HG03460 (cell line): ENCODE results near the gene SAMD14.

ENCODE experiments used
- ATAC-seq: cut with Tn5 transposase; IDR thresholded peaks from one replicate; pipeline ENCODE4 v1.9.1; 2021; ENCODE audit not compliant: unreplicated experiment

Gene SAMD14

DNA sequence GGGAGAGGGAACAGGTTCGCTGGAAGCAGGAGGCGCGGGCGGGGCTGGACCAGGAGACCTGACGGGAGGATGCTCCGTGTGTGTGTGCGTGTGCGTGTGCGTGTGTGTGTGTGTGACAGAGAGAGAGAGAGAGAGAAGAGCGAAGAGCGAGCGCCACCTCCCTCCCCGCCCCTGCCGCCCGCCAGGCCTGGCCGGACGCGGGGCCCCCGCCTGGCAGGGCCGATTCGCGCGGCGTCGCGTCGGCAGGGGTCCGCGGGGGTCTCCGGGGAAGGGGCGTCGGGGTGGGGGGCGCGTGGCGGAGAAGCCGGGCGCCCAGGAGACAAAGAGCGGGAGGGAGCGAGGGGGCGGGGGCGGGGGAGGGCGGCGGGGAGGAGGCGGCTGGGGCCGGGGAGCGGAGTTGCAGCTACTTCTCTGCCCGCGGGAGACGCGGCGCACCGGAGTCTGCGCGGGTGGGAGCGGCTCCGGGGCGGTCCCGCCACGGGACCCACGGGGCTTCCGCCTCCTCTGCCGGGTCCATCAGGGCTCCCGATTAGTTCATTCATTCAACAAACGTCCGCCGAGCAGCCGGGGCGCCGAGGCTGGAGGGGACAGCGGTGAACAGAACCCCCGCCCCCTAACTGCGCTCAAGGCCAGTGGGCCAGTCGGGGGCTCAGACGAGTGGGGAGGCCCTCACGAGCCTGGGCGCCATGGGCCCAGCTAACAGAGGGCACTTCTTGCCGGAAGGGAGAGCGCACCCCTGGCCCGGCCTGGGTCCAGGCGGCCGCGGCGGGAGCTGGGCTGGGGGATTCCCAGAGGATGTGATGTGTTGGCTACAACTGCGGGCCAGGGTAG lies at the start of gene SAMD14:
Gene SAMD14 (minus strand): TSS at position 433 of the 831 bp plus-strand sequence. CDS start 5,201 bp downstream, outside the sequence.
- no peak for ATAC-seq

DNA sequence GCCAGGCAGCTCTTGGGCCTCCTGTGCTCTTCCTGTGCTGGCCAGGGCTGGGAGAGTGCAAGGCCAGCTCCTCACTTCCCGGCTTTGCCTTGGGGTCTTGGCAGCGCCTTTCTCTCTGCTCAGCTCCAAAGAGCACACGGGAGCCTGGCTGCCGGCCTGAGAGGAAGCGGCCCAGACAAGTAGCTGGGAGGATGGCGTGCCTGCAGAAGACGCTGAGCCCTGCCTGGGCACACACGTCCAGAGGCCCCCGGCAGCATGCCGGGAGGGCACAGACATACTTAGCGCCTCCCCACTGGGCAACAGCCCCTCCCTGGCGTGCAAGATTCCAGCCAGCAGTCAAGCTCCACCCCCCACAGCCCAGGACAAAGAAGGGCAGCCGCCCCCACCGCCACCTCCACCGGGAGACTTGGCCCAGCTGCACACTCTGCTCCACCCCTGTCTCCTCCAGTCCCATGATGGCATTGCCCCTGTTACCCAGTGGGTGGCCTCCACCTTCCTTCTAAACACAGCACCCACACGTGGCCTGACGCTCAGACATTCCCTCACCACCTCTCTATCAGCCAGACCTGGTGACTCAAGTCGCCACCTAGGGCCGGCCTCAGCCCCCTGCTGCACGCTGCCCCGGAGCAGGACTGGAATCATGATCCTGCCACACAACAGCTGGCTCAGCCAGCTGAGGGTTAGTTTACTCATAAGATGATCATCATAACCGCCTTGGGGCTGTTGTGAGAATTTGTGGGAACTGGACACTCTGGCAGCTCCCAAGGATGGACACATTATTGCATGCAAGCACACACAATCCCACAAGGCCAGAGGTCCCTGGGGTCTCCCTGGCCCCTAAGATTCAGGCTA lies 48.2 kb upstream of the SAMD14 start:
- peak; percentile 66 for ATAC-seq

- ATAC-seq: no peak
Observed at GRCh38 chr17:50177476-50177875, 47.5 kb upstream of the SAMD14 start.

GRCh38 chr17:50176559-50177357 lies 46.8 kb upstream of the SAMD14 start:
- no peak for ATAC-seq

GRCh38 chr17:50175035-50175807 lies 45.3 kb upstream of the SAMD14 start:
- no peak for ATAC-seq

DNA sequence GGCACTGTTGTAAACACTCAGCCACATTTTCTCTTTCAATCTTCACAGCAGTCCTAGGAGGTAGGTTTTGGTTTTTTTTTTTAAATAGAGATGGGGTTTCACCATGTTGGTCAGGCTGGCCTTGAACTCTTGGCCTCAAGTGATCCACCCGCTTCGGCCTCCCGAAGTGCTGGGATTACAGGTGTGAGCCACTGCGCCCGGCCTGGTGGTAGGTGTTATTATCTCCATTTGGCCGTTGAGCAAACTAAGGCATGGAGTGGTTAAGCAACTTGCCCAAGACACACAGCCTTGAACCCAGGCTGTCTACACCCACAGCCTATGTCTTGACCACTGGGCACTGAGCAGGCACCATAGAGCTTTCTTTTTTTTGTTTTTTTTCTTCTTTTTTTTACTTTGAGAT lies 44.5 kb upstream of the SAMD14 start:
- no peak for ATAC-seq

DNA sequence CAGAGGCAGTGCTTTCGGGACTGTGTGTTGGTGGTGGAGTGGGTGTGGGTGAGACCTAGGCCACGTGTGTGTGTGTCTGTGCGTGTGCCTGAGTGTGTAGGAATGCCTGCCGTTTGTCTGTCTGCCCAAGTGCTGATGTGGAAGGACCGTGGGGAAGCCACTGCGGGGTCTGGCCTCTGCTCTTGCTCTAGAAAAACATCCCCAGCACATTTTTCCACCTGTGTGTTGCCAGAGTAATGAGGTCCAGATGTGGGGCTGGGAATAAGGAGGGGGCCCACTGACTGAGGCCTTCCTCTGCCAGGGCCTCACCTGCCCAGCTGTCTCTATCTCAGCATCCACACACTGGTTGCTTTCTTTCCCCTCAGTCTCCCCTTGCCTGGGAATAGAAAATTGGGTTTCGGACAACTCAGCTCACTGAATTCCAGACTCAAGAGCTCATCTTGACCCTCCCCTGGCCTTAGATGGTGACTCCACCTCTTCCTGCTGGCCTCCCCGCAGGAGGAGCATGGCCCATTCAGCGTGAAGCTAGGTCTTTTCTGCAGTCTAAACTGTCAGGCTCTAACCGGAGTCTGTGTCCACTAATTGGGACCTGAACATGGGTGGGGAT lies 43.5 kb upstream of the SAMD14 start:
- ATAC-seq: no peak

GRCh38 chr17:50172936-50173334 lies 43.0 kb upstream of the SAMD14 start:
- no peak for ATAC-seq

DNA sequence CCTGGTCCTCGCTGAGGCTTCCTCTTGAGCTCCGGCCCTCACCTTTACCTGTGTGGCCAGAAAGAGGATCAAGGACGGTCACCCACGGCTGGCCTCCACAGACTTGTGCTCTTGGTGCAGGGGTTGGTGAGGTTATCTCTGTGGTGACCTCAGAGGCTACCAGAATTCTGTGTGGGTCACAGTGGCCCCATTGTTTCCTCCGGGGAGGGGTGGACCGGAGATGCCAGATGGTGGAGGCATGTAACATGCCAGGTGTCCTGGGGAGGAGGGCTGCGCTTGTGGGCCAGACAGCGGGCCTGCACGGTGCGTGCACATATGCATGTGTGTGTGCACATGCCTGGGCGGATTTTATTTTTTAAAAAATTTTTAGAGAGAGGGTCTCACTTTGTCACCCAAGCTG lies 42.2 kb upstream of the SAMD14 start:
- ATAC-seq: no peak

- no peak for ATAC-seq
Observed at GRCh38 chr17:50171371-50172071, 41.6 kb upstream of the SAMD14 start.

GRCh38 chr17:50170662-50171370 lies 40.9 kb upstream of the SAMD14 start:
- no peak for ATAC-seq

GRCh38 chr17:50169881-50170459 lies 40.0 kb upstream of the SAMD14 start:
- no peak for ATAC-seq

- ATAC-seq: no peak
Observed at GRCh38 chr17:50169121-50169764, 39.3 kb upstream of the SAMD14 start.

DNA sequence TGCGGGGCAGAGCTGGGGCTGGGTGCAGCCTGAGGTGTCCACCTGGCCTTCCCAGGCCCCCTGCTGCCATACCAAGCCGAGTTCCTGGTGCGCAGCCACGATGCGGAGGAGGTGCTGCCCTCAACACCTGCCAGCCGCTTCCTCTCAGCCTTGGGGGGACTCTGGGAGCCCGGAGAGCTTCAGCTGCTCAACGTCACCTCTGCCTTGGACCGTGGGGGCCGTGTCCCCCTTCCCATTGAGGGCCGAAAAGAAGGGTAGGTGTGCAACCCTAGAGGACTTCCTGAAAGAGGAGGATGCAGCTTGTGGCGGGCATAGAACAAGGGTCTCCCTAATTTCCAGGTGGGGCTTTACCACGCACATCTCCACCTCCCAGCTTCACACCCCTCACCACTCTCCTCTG lies 38.4 kb upstream of the SAMD14 start:
- ATAC-seq: no peak

DNA sequence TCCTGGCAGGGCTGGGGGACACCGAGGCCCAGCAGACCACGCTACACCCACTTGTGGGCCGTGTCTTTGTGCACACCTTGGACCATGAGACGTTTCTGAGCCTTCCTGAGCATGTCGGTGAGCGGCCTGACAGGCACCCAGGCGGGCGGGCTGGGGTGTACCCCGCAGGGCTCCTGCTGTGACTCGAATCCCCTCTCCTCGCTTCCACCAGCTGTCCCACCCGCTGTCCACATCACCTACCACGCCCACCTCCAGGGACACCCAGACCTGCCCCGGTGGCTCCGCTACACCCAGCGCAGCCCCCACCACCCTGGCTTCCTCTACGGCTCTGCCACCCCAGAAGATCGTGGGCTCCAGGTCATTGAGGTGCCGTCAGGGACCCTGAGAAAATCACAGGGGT lies 37.4 kb upstream of the SAMD14 start:
- no peak for ATAC-seq

DNA sequence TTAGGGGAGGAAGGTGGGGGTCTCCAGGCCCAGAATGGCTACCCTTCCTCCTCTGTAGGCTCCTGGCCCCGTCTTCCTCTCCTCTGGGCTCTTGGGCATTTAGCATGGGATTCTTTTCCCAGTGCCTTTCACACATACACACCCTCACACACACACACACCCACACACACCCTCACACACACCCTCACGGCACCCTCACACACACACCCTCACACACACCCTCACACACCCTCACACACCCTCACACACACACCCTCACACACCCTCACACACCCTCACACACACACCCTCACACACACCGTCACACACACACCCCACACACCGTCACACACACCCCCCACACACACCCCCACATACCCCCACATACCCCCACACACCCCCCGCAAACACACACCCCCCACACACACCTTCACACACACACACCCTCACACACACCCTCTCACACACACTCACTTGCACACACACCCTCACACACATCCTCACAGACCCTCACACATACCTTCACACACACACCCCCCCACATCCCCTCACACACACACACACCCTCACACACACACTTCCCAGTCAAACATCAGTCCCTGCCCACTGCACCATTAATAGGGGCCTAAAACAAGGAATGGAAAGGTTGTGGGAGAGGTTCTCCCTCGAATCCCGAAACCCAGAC lies 36.7 kb upstream of the SAMD14 start:
- ATAC-seq: no peak

- no peak for ATAC-seq
Observed at GRCh38 chr17:50165867-50166517, 36.0 kb upstream of the SAMD14 start, which contains the start of gene SGCA. Gene SGCA (plus strand): TSS chr17:50166005. CDS start chr17:50166041, 36 bp downstream.
